Measurements from ENCODE around the gene SPINK7. TPM values are rescaled to one million over a fixed set of nuclear protein-coding genes. Genes with fewer than 3 reads are reported as not detected.

SPINK7 gene
- total and polyA plus RNA-seq, 2 experiments from 2014 or later, result not detected

DNA sequence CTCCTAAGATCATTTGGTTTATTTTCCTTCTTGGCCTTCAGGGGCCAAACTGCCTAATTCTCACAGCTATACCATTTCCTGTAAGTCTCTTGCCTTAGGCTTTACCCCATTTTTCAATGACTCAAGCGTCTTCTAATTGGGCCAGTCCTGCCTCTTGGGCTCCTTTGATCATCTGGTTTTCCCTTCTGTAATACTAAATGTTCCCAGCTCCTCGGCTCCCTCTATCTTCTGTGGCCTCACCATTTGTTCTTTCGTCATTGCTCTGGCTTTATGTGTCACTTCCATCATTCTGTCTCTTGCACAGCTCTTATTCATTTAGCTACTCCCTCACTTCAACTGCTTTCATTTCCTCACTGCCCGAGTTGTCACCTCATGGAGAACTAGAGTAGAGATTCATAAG, 14.5 kb upstream of the SPINK7 start:
- H3K27me3 ChIP-seq, result no peaks in the 10 kb centered on the region
- no peak overlapping the region for H3K4me3 ChIP-seq
- no peak for DNase-seq (ENCODE audit: low read depth in 1 of 2, low spot score in 1 of 2)
- H3K36me3 ChIP-seq, result no peaks in the 10 kb centered on the region
- TF ChIP-seq, protein P1, sequence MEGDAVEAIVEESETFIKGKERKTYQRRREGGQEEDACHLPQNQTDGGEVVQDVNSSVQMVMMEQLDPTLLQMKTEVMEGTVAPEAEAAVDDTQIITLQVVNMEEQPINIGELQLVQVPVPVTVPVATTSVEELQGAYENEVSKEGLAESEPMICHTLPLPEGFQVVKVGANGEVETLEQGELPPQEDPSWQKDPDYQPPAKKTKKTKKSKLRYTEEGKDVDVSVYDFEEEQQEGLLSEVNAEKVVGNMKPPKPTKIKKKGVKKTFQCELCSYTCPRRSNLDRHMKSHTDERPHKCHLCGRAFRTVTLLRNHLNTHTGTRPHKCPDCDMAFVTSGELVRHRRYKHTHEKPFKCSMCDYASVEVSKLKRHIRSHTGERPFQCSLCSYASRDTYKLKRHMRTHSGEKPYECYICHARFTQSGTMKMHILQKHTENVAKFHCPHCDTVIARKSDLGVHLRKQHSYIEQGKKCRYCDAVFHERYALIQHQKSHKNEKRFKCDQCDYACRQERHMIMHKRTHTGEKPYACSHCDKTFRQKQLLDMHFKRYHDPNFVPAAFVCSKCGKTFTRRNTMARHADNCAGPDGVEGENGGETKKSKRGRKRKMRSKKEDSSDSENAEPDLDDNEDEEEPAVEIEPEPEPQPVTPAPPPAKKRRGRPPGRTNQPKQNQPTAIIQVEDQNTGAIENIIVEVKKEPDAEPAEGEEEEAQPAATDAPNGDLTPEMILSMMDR (IDR thresholded peaks at IDR 0.05; ENCODE audit: low read depth, low read length), result no peak
- H3K4me1 ChIP-seq (ENCODE audit: low read depth), result no peaks in the 10 kb centered on the region
- no peaks in the 10 kb centered on the region for H3K9me3 ChIP-seq (ENCODE audit: low read depth)
- H3K27ac ChIP-seq, result no peak overlapping the region

DNA sequence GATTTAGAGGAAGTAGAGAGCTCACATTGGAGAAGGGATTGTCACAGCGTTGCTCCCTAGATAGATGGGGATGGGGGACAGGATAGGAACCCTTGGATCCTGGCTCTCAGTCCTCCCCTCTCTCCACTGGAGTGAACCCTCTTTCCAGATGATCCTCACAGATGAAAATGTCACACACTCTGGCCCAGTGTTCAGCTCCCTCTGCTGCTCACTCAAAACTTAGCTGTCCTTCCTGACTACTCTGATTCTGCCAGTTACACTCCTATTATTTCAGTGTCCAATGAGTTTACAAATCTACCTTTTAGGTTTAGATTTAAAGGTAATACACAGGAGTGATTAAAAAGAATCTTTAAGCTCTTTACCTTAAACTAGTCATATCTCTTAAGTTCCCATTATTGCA, 5.8 kb upstream of the SPINK7 start:
- Histone ChIP-seq H3K4me3 (no peak overlapping the region), H3K27ac (no peak overlapping the region), H3K4me1 (ENCODE audit: low read depth) (no peaks in the 10 kb centered on the region), H3K27me3 (no peaks in the 10 kb centered on the region), H3K9me3 (ENCODE audit: low read depth) (no peaks in the 10 kb centered on the region), H3K36me3 (no peaks in the 10 kb centered on the region)
- TF ChIP-seq, protein P1 (IDR thresholded peaks at IDR 0.05; ENCODE audit: low read depth, low read length), result no peak
- DNase-seq (ENCODE audit: low read depth in 1 of 2, low spot score in 1 of 2), result no peak

DNA sequence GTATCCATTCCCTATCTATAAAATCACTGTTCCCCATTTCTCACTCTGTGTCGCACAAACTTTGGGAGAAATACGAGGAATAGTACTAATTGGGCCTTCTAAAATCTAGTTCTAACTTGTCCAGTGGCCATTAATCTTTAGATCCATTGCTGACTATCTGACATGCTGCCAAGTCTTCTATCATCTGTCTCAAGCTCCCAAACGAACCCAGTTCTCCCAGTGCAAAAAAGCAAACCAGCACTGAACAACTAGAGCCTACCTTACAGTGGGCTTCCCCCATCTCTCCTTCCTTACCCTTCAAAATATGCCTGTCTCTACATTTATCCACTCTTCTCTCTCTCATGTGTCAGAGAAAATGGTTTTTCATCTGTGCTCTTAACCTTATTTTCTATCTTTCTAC, 3.2 kb upstream of the SPINK7 start:
- no peak for DNase-seq (ENCODE audit: low read depth in 1 of 2, low spot score in 1 of 2)
- no peaks in the 10 kb centered on the region for H3K4me1 ChIP-seq (ENCODE audit: low read depth)
- TF ChIP-seq, protein P1 (IDR thresholded peaks at IDR 0.05; ENCODE audit: low read depth, low read length), result no peak
- H3K27me3 ChIP-seq, result no peaks in the 10 kb centered on the region
- no peaks in the 10 kb centered on the region for H3K9me3 ChIP-seq (ENCODE audit: low read depth)
- H3K4me3 ChIP-seq, result no peak overlapping the region
- no peak overlapping the region for H3K27ac ChIP-seq
- no peaks in the 10 kb centered on the region for H3K36me3 ChIP-seq

DNA sequence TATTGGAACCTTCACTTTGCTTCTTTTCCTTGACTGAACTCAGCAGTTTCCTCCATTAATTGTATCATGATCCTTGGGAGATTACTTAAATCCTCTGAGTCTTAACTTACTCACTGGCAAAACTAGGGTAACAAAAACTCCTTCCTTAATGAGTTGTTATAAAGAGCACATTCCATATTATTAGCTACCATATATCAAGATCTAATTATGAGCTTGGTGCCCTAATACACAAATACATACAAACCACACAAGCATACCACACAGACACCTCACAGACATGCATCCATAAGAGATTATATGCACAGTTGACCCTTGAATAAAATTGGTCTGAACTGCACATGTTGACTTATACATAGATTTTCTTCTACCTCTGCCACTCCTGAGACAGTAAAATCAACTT, 2.5 kb upstream of the SPINK7 start:
- H3K27ac ChIP-seq, result no peak overlapping the region
- no peak overlapping the region for H3K4me3 ChIP-seq
- H3K27me3 ChIP-seq, result no peaks in the 10 kb centered on the region
- no peaks in the 10 kb centered on the region for H3K36me3 ChIP-seq
- H3K4me1 ChIP-seq (ENCODE audit: low read depth), result no peaks in the 10 kb centered on the region
- H3K9me3 ChIP-seq (ENCODE audit: low read depth), result no peaks in the 10 kb centered on the region
- DNase-seq (ENCODE audit: low read depth in 1 of 2, low spot score in 1 of 2), result no peak
- TF ChIP-seq, protein P1 (IDR thresholded peaks at IDR 0.05; ENCODE audit: low read depth, low read length), result no peak

DNA sequence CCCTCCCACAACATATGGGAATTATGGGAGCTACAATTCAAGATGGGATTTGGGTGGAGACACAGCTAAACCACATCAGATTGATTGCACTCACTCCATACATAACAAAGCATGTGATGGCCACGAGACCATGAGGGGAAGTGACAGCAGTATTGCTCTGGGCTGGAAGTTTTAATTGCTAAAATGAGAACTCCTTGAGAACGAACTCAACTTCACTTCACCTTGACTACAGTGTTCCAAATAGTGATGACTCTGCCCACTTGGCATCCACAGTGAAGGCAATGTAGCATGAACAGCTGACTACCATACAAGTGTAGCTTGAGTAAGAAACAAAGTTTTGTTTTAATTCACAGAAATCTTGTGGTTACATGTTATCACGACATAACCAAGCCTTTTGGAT, 739 bp upstream of the SPINK7 start:
- no peaks in the 10 kb centered on the region for H3K27me3 ChIP-seq
- H3K9me3 ChIP-seq (ENCODE audit: low read depth), result no peaks in the 10 kb centered on the region
- TF ChIP-seq, protein P1 (IDR thresholded peaks at IDR 0.05; ENCODE audit: low read depth, low read length), result no peak

DNA sequence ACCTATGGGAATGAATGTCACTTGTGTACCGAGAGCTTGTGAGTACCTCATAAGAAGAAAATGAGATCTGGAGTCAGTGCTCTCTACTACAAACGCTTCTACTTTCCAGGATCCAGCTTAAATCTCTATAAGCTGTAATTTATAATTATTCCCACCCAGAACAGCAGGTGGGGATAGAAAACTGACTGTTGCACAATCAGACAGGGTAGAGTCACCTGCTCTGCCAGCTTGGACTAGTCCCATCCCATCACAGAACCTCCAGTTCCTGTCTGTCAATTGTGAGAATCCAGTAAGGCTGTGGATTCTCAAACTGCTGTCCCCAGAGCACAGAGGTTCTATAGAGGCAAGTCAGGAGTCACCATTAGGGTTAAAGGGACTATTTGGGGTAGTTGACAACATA, 2.0 kb downstream of the SPINK7 start:
- Histone ChIP-seq H3K36me3 (no peaks in the 10 kb centered on the region), H3K4me3 (no peak overlapping the region), H3K9me3 (ENCODE audit: low read depth) (no peaks in the 10 kb centered on the region), H3K27ac (no peak overlapping the region), H3K27me3 (no peaks in the 10 kb centered on the region), H3K4me1 (ENCODE audit: low read depth) (no peaks in the 10 kb centered on the region)
- no peak for DNase-seq (ENCODE audit: low read depth in 1 of 2, low spot score in 1 of 2)
- TF ChIP-seq, protein P1 (IDR thresholded peaks at IDR 0.05; ENCODE audit: low read depth, low read length), result no peak

More for the DNA sequence above, 739 bp upstream of the SPINK7 start:
- no peaks in the 10 kb centered on the region for H3K4me1 ChIP-seq (ENCODE audit: low read depth)
- no peak overlapping the region for H3K4me3 ChIP-seq
- H3K36me3 ChIP-seq, result no peaks in the 10 kb centered on the region
- DNase-seq (ENCODE audit: low read depth in 1 of 2, low spot score in 1 of 2), result no peak
- H3K27ac ChIP-seq, result no peak overlapping the region
